ENCODE data around the gene SPSB4.

SPSB4 gene

DNA sequence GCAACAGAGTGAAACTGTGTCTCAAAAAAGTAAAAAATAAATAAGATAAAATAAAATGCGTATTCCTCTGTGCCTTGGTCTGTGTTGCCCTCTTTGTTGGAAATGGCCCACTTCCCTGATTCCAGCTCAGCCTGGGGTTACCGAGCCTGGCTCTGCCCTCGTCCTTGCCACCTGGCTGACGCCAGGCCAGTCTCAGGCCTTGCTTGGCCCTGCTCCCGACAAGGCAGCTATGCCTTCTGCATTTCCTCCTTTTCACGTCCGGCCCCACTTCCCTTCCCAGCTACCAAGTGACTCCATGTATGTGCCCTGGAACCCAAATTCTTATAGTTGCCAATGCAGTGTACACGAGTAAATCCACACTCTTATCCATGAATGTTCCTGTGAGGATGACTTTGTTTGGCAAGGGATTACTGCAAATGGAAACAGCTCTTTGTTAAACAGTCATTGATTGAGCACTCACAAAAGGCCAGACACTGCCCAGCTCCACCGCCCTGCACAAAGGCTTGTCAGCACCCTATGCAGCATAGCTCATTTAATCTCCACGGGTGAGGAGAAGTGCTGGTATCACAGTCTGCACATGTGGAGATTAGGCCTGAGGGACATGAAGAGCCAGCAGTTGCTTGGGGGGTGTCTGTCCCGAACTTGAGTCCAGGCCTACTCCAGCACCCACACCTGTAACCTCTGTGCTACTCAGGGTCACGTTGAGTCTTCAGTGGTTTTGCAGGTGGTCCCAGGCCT is 25.1 kb downstream of the SPSB4 start:
- DNase-seq (ENCODE audit: low read depth in 2 of 2), result no peak

DNA sequence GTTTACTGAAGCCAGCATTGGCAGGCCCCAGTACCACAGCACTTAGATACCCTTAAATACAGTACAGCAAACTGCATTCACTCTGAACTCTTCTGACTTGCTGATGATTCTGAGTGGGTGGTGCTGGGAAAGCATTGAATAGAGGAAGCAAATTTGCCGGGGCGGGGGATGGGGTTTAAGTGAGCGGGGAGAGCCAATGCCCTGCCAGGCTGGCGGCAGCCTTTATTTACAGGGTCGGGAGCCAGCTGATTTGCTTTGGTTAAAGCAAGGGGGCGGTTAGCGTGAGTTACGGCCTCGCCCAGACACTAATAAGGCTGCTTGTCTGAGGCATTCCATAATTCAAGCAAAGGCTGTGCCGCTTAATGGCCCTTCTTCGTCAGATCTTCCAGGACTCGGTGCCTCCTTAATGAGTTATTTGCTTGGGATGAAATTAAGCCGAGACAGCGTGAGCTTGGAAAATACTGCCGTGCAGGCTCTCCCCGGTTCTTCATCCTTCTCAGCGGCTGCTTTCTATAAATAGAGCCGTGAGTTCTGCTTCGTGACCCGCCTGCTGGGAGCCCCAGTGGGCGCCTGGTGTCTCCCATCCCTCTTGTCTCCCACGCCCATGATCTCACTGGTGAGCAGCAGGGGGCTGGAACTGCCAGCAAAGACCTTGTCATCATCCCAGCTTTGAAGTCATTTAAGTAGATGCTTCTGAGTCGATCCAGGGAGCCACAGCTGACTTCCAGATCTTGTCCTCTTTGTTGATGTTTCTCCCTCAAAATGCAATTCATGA is 25.8 kb downstream of the SPSB4 start:
- peak in 1 of 2 donors; percentile 2 for DNase-seq (ENCODE audit: low read depth in 2 of 2)

DNA sequence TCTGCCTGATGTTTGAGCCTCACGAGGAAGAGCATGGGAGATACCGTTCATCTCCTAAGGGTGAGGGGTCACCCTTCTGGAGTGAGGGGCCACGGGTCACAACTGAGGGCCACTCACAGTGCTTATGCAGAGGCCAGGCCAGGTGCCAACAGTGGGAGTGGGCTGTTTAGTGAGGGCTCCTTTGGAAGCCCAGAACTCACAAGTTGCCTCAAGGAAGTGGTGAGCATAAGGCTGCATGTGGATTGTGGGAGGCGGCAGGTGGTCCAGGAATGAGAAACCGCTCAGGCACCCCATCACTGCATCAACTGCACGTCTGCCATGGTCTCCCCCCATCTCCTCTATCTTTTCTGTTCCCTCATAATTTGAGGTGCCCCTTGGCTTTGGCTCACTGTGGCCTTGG is 26.5 kb downstream of the SPSB4 start:
- DNase-seq (ENCODE audit: low read depth in 2 of 2), result no peak

DNA sequence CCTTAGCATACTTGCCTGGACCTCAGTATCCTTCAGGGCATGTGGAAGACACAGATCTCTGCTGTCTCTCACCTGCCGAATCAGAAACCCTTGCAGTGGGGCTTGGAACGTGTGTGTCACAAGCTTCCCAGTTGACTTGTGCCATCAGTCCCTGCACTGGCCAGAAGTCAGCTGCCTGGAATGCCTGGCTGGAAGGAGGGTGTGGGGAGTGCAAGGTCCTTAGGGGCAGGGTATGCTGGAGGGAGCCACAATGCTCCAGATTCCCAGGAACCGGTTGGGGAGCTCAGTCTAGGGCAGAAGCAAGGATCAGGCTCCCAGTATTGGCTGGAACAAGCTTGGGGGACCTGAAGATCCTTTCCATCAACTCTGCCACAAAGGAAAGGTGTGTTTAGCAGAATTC is 27.1 kb downstream of the SPSB4 start:
- no peak for DNase-seq (ENCODE audit: low read depth in 2 of 2)

DNA sequence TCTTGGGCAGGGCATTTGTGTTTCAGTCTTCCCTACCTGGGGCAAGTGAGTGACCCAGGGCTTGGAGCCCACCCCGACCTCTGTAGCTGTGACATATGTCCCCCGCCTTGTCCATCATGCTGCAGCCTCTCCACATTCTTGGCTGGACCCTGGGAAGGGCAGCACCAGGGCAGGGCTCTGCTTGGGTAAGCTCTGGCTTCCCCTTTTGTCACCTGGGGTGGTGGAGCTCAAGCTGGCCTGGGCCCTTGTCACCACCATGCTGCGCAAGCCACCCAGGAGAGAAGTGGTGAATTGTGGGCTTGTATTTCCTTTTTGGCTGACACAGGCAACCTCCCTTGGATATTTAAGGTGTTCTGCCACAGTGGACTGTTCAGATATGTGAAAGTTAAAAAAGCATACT is 29.3 kb downstream of the SPSB4 start:
- DNase-seq (ENCODE audit: low read depth in 2 of 2), result no peak

DNA sequence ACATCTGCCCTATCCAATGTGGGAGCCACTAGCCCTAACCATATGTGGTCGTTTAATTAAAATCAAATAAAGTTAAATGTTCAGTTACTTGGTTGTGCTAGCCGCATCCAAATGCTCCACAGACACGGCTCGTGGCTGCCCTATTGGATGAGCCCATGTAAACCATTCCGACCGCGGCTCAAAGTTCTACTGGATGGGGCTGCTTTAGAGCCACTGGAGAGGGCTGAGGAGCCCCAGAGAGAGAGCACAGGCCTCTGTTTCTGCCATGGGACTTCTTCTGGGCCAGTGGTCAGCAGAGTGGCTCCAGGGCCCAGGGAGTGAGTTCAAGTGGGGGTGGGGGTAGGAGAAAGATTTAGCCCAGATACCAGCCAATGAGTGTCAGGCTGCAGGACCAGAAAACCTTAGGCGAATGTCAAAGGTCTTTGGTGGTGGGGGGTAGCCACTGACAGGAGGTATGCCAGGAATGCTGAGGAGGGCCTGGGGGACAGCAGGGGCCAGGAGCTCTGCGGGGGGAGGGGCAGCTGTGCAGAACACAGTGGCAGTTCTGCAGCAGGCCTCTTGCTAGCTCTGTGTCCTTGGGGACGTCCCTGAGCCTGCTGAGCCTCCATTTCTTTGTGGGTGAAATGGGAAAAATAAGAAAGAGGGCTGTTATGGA is 30.1 kb downstream of the SPSB4 start:
- DNase-seq (ENCODE audit: low read depth in 2 of 2), result no peak

DNA sequence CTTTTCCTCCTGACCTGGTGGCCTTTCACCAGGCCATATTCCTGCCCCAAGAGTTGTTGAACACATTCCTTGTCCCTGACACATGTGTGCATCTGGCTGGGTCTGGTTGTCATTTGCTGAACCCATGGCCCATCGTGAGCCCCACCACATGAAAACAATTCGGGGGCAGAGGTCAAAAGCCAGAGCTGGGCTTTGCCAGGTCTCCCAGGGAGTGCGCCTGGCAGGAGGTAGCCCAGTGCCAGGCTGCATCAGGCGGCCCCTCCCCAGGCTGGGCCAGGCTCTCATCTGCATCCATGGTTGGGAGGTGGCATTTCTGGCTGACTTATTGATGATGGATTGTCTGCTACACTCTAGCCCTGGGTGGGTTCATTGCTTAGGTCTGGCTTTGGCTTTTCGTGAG is 30.9 kb downstream of the SPSB4 start:
- DNase-seq (ENCODE audit: low read depth in 2 of 2), result no peak

DNA sequence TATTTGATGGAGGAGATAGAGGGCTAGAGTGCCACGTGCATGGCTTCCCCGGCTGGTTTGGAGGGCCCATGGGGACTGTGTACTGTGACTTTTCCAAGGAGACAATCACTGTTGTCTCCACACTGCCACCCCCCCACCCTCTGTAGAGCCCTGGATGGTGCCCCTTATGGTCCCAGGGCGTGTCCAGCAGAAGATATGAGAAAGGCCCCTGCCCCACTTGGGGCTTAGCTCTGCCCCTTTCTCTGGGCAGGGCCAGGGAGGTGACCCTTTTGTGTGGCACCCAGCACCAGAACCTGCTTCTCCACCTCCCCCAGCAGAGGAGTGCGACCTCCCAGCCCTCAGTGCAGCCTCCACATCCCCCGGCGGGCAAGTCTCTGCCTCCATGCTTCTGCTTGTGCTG is 32.1 kb downstream of the SPSB4 start:
- no peak for DNase-seq (ENCODE audit: low read depth in 2 of 2)

DNA sequence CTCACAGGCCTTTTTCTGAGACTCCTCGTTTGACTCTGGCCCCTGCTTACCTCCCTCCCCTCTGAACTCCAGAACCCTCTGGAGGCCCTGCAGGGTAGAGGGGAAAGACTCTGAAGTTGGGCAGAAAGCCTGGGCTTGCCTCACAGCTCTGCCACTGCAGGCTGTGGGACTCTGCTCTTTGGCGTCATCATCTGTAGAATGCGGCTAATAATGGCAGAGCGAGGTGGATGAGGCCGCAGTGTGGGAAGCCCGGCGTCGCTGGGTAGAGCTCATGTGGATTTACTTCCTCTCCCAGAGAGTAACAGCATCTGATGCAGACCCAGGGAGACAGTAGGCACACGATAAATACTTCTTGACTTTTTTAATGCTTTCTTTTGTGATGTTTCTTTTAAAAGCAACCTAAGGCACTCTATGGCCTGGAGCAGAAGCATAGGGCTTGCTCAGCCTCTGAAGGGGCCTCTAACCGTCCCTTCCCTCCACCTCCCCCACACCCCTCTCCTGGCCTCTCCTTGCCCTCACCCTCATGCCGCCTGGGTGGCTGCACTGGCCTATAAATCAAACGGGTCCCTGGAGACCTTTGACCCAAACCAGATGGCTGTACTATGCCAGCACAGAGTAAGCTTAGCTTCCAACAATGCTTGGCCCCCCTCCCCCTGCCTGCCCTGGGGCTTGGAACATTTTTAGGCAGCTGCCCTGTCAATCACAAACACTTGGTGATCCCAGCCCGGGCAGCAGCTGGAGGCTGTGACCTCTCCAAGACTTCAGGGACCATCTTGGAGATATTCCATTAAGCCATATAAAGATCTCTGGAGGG is 32.9 kb downstream of the SPSB4 start:
- no peak for DNase-seq (ENCODE audit: low read depth in 2 of 2)

DNA sequence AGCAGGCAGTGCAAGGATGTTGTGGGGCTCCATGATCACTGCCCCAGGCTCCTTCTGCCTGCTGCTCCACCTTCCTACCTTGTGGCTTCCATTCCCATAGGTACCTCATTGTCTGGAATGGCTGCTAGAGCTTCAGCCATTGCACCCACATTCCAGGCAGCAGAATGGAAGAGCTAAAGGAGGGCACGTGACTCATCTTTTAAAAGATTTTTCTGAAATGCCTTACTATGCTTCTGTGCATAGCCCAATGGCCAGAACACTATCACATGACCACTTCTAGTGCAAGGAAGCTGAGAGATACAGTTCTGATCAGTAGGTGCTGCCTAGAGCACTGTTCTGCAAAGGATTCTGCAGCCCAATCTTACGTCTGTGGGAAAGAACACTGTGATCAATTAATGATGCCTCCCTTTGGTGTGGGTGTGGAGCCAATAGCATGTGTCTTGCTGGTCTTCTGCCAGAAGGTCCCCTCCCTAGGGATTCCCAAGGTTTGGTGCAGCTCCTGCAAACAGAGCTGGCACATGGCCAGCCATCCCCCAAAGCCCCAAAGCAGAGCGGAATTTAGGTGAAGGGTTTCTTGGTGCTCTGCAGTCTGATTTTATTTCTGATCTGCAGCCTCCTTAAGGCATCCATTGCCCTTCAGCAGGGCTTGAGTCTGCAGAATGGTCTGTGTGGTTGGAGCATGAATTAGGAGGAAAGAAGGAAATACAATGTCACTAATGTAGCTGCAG is 34.4 kb downstream of the SPSB4 start:
- no peak for DNase-seq (ENCODE audit: low read depth in 2 of 2)

DNA sequence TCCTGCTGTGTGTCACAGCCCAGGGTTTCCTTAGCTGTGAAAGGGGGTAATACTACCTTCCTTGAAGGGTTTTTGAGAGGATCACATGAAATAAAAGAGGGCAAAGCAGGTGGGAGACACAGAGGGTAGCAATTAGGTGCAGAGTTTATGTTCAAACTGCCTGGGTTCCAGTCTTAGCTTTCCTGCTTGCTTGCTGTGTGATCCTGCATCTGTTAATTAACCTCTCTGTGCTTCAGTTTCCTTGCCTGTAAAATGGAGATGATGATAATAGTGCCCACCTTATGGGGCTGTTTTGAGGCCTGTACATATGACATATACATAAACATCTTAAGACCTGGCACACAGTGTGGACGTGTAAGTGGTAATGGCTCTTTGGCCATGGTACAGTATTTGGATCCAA is 35.0 kb downstream of the SPSB4 start:
- no peak for DNase-seq (ENCODE audit: low read depth in 2 of 2)

DNA sequence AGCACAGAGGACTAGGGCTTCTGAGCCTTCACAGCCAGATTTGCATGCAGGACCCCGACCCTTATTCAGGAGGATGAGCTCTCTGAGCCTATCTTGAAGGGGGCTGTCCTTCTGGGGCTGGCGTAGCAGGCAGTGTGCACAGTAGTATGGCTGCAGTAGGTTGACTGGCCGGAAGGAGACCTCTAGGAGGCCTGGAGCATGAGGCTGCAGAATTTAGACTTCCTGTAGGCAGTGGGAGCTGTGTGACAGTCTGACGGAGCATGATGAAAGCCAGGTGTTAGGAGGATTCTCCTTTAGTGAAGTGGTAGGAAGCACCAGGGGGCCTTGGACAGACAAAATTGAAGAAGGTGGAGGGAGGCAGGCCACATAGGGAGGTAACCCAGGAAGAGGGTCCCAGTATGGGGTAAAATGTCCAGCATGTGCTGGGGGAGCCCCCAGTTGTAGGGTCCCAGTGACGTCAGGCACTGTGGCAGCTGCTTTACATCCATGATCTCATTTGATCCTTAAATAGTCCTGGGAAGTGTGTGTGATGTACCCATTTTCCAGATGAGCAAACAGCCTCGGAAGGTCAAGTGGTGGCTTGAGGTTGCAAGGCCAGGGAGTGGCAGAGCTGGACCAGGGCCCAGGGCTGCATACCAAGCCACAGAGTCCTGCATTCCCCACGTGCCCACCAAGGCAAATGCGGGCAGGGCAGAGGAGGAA is 36.1 kb downstream of the SPSB4 start:
- DNase-seq (ENCODE audit: low read depth in 2 of 2), result no peak

DNA sequence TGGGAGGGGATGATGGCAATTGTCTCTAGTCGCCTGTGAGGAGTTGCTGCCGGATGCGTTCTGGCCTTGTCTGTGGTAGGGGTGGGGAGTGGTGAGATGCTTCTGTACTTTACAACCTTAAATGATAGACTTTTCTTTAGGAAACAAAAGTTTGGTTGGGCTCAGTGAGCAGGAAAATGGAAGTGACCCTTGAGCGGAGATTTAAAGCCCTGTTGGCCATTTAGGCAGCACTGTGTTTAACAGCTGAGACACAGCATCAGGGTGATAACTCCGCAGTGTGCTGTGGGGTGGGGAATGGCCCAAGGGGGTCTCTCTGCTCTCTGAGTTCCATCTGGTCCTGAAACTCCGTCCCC is 36.6 kb downstream of the SPSB4 start:
- DNase-seq (ENCODE audit: low read depth in 2 of 2), result no peak

DNA sequence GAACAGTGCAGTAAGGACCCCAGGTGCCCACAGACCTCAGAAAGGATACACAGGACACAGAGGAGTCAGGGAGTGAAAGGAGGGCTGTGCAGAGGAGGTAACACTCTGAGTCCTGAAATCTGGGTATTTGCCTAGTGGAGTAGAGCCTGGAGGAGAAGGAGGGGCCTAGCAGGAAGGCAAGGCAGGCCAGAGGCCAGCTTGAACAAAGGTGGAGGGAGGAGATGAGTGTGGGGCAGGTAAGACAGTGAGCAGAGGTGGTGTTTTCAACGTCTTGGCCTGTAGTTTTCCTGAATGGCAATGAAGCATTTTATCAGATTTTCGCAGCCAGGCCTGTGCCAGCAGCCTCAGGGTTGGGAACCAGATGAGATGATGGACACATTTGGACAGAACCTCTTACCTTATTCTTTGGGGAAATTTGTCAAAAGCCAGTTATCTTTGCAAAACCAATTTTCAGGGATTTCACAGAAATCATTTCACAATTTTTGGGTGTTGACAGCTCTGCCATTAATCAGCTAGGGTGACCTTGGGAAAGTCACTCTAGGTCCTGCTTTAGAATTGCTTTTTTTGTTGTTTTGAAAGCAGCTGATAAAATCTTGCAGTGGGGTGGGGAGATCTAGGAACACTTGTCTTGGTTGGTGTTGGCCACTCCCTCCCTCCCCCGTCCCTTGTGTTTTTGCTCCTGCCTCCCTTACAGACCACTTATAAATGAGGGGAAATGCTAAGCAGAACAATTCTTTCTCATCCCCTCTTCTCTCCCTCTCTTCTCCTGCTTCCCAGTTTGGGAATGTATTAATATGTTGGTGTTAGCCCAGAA is 38.4 kb downstream of the SPSB4 start:
- DNase-seq (ENCODE audit: low read depth in 2 of 2), result no peak

DNA sequence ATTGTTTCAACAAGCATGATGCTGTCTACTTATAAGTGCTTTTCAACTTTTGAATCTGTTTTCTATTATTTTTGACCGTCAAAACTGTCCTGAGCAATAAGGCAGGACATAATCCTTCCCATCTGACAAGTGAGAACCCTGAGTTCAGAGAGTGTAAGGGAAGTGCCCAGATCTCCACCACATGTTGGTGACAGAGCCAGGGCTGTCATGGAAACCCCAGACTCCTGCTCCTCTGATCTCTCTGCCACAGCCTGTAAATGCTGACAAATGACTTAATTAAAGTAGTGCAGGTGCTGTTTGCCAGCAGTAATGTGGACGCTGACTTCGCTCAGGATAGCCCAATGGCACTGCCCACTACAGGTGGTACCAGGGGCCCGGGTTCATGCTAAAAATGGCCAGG is 40.3 kb downstream of the SPSB4 start:
- no peak for DNase-seq (ENCODE audit: low read depth in 2 of 2)

DNA sequence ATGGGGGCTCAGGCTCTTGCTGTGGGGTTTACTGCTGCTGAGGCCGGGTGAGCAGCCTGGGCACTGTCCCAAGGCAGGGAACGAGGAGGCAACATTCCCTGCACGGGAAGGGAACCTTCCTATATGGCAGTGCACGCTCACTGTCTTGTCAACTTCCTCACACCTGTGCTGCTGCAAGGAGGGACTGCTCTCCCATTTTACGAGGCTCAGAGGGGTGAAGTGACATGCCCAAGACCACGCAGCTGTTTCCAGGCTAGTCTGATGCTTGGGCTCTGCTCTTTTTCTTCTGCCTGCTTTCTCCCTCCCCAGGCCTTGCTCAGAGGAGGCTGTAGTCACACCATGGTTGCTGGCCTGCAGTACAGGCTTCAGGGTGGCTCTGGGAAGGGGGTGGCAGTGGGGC is 41.5 kb downstream of the SPSB4 start:
- no peak for DNase-seq (ENCODE audit: low read depth in 2 of 2)

DNA sequence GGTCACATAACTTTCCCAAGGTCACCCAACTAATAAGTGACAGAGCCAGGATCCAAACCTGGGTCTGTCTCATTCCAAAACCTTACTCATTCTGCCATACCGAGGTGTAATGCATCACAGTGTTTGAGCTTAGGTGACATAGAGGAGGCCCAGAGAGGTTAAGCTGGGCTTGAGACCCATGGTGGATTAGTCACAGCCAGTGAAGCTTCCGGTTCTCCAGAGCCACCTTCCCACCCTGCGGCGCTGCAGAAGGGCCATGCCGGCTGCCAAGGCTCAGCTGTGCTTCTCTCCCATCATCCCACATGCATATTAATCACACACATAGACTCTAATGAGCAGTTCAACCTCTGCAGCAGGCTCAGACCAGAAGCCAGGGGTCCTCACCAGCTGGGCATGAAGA is 42.2 kb downstream of the SPSB4 start:
- no peak for DNase-seq (ENCODE audit: low read depth in 2 of 2)

DNA sequence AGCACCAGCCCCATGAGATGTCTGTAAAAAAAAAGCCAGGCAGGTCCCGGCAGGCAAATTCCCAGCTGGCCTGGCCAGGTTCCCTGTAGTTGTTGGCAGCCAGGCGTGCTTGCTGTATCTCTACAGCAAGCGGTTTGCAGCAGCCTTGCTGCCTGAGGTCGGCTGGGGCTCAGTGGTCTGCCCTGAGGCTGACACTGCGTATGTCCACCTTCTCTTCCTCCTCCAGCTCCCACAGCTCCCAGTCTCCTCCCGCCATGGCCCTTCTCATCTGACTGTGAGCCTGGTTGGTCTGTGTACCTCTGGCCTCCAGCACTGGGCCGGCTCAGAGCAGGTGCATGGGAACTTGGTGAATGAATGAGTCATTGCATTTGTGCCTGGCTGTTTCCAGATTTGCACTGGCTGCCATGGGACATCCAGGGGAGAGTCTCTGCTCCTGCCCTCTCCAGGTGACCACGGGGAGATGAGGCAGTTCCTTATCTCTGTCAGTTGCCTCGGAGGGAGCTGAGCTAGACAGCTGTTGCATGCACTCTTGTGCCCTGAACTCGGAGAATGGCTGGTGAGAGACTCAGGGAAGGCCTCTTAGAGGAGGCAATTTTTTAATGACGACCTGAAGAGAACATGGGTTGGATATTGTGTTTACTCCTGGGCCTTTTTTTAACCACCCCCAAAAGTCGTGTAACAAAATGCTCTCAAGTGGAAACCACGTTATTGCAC is 43.0 kb downstream of the SPSB4 start:
- no peak for DNase-seq (ENCODE audit: low read depth in 2 of 2)

DNA sequence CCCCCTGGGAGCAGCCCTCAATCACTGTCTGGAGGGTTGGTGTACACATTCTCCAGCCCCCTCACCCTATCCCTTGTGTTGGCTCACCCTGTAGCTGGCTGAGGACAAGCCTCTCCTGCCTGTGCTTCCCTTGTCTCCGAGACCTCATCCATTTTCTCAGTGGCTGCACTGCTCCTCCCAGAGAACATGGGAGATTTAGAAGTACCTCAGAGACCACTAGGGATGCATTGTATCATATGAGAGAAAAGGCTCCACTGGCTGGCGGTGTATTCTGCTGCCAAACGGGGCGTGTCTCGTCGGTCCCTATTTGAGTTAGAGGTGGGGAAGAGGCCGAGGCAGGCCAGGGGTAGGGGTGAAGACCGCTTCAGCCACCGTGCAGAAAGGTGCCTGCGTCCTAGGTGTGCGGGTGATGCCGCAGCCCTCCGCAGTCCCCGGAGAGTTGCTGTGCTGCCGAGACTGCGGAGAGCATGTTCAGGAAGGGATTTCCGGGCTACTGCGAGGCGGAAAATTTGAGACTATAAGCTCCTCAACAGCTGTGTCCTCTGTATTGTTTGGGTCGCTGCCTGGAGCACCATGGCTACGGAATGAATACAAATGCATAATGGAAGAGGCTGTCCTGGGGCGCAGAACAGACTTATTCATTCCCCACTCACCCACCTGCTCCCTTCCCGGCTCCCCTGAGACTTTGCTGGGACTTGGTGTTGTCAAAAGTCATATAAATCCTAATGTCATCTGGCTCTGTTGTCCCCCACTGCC is 43.8 kb downstream of the SPSB4 start:
- no peak for DNase-seq (ENCODE audit: low read depth in 2 of 2)

Measured in stimulated activated CD8-positive, alpha-beta memory T cell treated with anti-CD3 and anti-CD28 coated beads, Interleukin-2, amount 100 ng/mL, for 48 hours (primary cell).